Measurements from ENCODE around the gene ESPNL.

DNA sequence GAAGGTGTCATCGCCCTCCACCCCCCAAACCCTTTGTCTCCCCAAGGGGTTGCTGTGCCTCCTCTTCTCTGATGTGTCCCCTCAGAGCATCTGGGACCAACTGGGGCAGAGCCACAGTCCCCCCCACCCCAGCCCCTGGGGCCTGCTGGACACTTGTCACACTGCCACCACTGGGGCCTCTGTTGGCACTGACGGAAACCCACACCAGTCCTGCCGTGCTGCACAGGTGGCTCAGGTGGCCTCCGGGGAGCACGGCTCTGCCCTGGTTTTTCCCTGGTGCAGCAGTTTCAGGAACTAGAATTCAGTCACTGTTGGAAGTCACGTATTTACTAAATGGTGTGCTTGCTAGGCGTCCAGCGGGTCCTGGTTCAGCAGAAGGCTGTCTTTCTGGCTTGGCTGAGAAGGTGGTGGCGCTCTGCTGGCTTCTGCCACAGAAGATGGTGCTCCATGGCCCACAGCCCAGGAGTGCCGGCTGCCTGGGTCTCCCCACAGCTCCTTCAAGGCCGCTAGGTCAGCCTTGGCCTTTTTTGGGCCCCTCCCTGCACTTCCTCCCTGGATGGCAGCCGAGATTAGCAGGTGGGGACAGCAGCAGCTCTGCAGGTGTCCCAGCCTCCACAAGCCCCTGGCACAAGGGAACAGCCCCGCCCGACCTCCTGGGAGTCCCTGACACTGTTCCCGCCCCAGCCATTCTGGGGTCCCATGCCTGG, 19.8 kb downstream of the ESPNL start:
- TF ChIP-seq, protein P1, sequence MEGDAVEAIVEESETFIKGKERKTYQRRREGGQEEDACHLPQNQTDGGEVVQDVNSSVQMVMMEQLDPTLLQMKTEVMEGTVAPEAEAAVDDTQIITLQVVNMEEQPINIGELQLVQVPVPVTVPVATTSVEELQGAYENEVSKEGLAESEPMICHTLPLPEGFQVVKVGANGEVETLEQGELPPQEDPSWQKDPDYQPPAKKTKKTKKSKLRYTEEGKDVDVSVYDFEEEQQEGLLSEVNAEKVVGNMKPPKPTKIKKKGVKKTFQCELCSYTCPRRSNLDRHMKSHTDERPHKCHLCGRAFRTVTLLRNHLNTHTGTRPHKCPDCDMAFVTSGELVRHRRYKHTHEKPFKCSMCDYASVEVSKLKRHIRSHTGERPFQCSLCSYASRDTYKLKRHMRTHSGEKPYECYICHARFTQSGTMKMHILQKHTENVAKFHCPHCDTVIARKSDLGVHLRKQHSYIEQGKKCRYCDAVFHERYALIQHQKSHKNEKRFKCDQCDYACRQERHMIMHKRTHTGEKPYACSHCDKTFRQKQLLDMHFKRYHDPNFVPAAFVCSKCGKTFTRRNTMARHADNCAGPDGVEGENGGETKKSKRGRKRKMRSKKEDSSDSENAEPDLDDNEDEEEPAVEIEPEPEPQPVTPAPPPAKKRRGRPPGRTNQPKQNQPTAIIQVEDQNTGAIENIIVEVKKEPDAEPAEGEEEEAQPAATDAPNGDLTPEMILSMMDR (optimal IDR thresholded peaks at IDR 0.05 in 1 of 3, IDR thresholded peaks at IDR 0.05 in 1 of 3, conservative IDR thresholded peaks at IDR 0.05 in 1 of 3; ENCODE audit: extremely low read depth in 1 of 3, insufficient read depth in 2 of 3, low read length in 3 of 3), result no peak
- no peak for TF ChIP-seq EZH2 (IDR thresholded peaks at IDR 0.05; ENCODE audit: low read length)
